ENCODE data around the gene ACADL. TPM values are rescaled to one million over a fixed set of nuclear protein-coding genes. Genes with fewer than 3 reads are reported as not detected.

Gene ACADL
- total RNA-seq, 4 donors from 2014 or later, result 1.3 to 2.1 (median 1.7) TPM

DNA sequence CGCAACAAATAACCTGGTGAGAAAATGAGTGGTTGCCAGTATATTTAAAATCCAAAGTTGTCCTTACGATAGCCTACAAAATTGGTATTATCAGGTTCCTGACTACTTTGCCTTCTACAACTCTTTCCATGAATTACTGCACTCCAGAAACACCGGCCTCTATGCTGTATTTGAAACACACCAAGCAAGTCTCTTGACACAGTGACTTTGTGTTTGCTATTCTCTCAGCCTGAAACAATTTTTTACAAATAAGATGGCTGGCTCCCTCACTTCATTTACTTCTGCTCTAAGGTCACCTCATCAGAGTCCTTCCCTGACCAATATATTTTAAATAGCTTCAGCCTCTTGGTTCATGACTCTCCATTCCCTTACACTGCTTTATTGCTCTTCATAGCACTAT lies 66.2 kb downstream of the ACADL start:
- 96% methylated on average over 3 of the region's 3 CpGs for WGBS
- Histone ChIP-seq H3K9me3 (no peaks in the 10 kb centered on the region), H3K4me1 (peaks cover 3 to 16% (median 10%) of the 10 kb centered on the region in 4 donors), H3K36me3 (peaks cover 0 to 9% (median 5%) of the 10 kb centered on the region in 4 donors), H3K27ac (replicated peaks in 1 of 4) (no peak overlapping the region), H3K4me3 (no peak overlapping the region), H3K27me3 (no peaks in the 10 kb centered on the region)
- TF ChIP-seq POLR2AphosphoS5 (IDR thresholded peaks at IDR 0.05) (no peak), EP300 (IDR thresholded peaks at IDR 0.05) (no peak), POLR2A (IDR thresholded peaks at IDR 0.05; ENCODE audit: low read depth) (no peak)
- TF ChIP-seq, protein P1, sequence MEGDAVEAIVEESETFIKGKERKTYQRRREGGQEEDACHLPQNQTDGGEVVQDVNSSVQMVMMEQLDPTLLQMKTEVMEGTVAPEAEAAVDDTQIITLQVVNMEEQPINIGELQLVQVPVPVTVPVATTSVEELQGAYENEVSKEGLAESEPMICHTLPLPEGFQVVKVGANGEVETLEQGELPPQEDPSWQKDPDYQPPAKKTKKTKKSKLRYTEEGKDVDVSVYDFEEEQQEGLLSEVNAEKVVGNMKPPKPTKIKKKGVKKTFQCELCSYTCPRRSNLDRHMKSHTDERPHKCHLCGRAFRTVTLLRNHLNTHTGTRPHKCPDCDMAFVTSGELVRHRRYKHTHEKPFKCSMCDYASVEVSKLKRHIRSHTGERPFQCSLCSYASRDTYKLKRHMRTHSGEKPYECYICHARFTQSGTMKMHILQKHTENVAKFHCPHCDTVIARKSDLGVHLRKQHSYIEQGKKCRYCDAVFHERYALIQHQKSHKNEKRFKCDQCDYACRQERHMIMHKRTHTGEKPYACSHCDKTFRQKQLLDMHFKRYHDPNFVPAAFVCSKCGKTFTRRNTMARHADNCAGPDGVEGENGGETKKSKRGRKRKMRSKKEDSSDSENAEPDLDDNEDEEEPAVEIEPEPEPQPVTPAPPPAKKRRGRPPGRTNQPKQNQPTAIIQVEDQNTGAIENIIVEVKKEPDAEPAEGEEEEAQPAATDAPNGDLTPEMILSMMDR (IDR thresholded peaks at IDR 0.05), result no peak
- DNase-seq (ENCODE audit: extremely low spot score), result no peak
- intact Hi-C loops (cut with DNase I), result no loop called here

DNA sequence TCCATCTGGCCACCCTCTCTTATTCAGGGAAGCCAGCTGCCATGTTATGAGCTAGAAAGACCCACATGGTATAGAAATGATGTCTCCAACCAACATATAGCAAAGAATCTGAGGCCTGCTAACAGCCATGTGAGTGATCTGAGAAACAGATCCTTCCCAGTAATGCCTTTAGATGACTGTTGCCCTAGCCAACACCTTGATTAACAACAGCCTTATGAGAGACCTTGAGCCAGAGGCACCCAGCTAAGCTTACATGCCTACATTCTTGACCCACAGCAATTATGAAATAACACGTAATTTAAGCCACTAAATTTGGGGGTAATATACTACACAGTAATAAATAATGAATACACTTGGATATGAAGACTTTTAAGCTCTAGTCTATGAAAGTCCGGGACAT lies 67.0 kb downstream of the ACADL start:
- Histone ChIP-seq H3K4me3 (no peak overlapping the region), H3K4me1 (peaks cover 3 to 21% (median 10%) of the 10 kb centered on the region in 4 donors), H3K36me3 (peaks cover 0 to 18% (median 13%) of the 10 kb centered on the region in 4 donors), H3K9me3 (no peaks in the 10 kb centered on the region), H3K27ac (replicated peaks in 1 of 4) (no peak overlapping the region), H3K27me3 (no peaks in the 10 kb centered on the region)
- intact Hi-C loops (cut with DNase I), result no loop called here
- 99% methylated on average over 2 of the region's 2 CpGs for WGBS
- no peak for DNase-seq (ENCODE audit: extremely low spot score)
- no peak for TF ChIP-seq EP300 (IDR thresholded peaks at IDR 0.05)
- TF ChIP-seq, protein P1 (IDR thresholded peaks at IDR 0.05), result no peak
- TF ChIP-seq POLR2A (IDR thresholded peaks at IDR 0.05; ENCODE audit: low read depth), result no peak
- no peak for TF ChIP-seq POLR2AphosphoS5 (IDR thresholded peaks at IDR 0.05)

DNA sequence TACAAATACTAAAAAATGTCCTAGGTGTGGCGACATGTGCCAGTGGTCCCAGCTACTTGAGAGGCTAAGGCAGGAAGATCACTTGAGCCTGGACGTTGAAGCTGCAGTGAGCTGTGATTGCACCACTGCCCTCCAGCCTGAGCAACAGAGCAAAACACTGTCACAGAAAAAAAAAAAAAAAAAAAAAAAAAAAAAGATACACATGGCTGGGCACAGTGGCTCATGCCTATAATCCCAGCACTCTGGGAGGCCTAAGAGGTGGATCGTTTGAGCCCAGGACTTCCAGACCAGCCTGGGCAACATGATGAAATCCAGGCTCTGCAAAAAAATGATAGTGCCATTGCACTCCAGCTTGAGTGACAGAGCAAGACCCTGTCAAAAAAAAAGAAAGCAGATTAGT lies 67.7 kb downstream of the ACADL start:
- Histone ChIP-seq H3K27me3 (no peaks in the 10 kb centered on the region), H3K27ac (replicated peaks in 1 of 4) (no peak overlapping the region), H3K9me3 (no peaks in the 10 kb centered on the region), H3K36me3 (peaks cover 0 to 25% (median 16%) of the 10 kb centered on the region in 4 donors), H3K4me1 (peaks cover 0 to 15% (median 4%) of the 10 kb centered on the region in 4 donors), H3K4me3 (no peak overlapping the region)
- DNase-seq (ENCODE audit: extremely low spot score), result no peak
- TF ChIP-seq POLR2A (IDR thresholded peaks at IDR 0.05; ENCODE audit: low read depth) (no peak), EP300 (IDR thresholded peaks at IDR 0.05) (no peak), POLR2AphosphoS5 (IDR thresholded peaks at IDR 0.05) (no peak)
- TF ChIP-seq, protein P1 (IDR thresholded peaks at IDR 0.05), result no peak
- intact Hi-C loops (cut with DNase I), result no loop called here
- WGBS, result 89% methylated on average over 3 of the region's 3 CpGs

DNA sequence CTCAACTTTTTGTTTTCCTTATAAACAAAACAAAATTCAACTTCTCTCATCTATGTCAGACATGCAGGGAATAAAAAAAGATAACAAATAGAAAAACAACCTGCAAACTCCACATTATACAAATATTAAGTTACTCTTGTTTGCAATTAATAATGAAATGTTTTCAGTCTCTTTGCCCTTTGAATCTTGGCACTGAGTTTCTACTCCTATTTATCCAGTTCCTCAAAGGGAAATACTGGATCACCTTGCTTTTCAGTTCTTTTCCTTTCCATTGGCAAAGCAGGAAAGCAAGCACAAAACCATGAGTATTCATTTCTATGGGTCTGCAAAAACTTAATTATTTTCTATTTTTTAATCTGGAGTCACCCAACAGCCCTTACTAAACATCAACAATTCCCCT lies 77.6 kb downstream of the ACADL start:
- no peaks in the 10 kb centered on the region for H3K9me3 ChIP-seq
- DNase-seq (ENCODE audit: extremely low spot score), result no peak
- no peak for TF ChIP-seq EP300 (IDR thresholded peaks at IDR 0.05)
- no peak for TF ChIP-seq POLR2A (IDR thresholded peaks at IDR 0.05; ENCODE audit: low read depth)
- TF ChIP-seq POLR2AphosphoS5 (IDR thresholded peaks at IDR 0.05), result no peak
- TF ChIP-seq, protein P1 (IDR thresholded peaks at IDR 0.05), result no peak
- peaks cover 0 to 45% (median 22%) of the 10 kb centered on the region in 4 donors for H3K36me3 ChIP-seq
- H3K27me3 ChIP-seq, result no peaks in the 10 kb centered on the region
- no peak overlapping the region for H3K4me3 ChIP-seq
- peaks cover 0 to 6% (median 0%) of the 10 kb centered on the region in 4 donors for H3K4me1 ChIP-seq
- intact Hi-C loops (cut with DNase I), result no loop called here
- no peak overlapping the region for H3K27ac ChIP-seq (replicated peaks in 1 of 4)

Small RNA genes within 50 kb of the gene (small RNA-seq; reads per million reads assigned to genes)
- 0 reads per million in 3 donors for gene RF00019

Other genes with a start within 250 kb of the ACADL start
- gene RPE, start 222.8 kb downstream of the ACADL start, total RNA-seq, result 10 to 100 TPM; 37.0 to 49.4 (median 39.5) TPM
- gene KANSL1L, start 54.0 kb downstream of the ACADL start, total RNA-seq, result 10 to 100 TPM; 25.1 to 41.5 (median 30.0) TPM
- not detected for gene MYL1, start 89.7 kb upstream of the ACADL start, total RNA-seq

Measured in esophagus muscularis mucosa (tissue), 4 donors.